Middle frontal gyrus (tissue), 1 donor: Measurements from ENCODE around the gene TNFRSF18.
"Not testable (repeated sequence)": the region's sequence is repeated elsewhere in the genome, so short reads cannot be mapped to it uniquely, and the experiment has no call there.

Source experiments
- DNase-seq: peaks from one replicate; pipeline ENCODE4 v3.0.0-alpha.2; 2015; ENCODE audit warnings: low spot score; ENCODE audit errors: extremely low spot score

The TNFRSF18 gene

GRCh38 chr1:1179346-1179982 is 26.9 kb downstream of the TNFRSF18 start:
- no peak for DNase-seq

- DNase-seq: no peak
These were observed 27.5 kb downstream of the TNFRSF18 start for GRCh38 chr1:1178794-1179331.

GRCh38 chr1:1177452-1178206 is 28.8 kb downstream of the TNFRSF18 start:
- no peak for DNase-seq

- DNase-seq: no peak
These were observed 29.5 kb downstream of the TNFRSF18 start for GRCh38 chr1:1176931-1177330.

GRCh38 chr1:1176063-1176761 is 30.2 kb downstream of the TNFRSF18 start:
- not testable (repeated sequence) for DNase-seq

GRCh38 chr1:1175221-1176062 is 30.9 kb downstream of the TNFRSF18 start:
- DNase-seq: no peak

GRCh38 chr1:1173793-1174415 is 32.5 kb downstream of the TNFRSF18 start, which contains the start of gene TTLL10:
TTLL10 (plus strand) TSS chr1:1173880; CDS start chr1:1179216, 5,336 bp downstream.
- DNase-seq: no peak

- no peak for DNase-seq
These were observed 33.2 kb downstream of the TNFRSF18 start for GRCh38 chr1:1173061-1173792.

- DNase-seq: no peak
These were observed 34.6 kb downstream of the TNFRSF18 start for GRCh38 chr1:1171546-1172340.

GRCh38 chr1:1171161-1171545 is 35.2 kb downstream of the TNFRSF18 start:
- DNase-seq: no peak

GRCh38 chr1:1170215-1171091 is 35.9 kb downstream of the TNFRSF18 start:
- no peak for DNase-seq

GRCh38 chr1:1169429-1170214 is 36.8 kb downstream of the TNFRSF18 start:
- DNase-seq: no peak

GRCh38 chr1:1168451-1169411 is 37.7 kb downstream of the TNFRSF18 start:
- no peak for DNase-seq

- DNase-seq: no peak
These were observed 38.4 kb downstream of the TNFRSF18 start for GRCh38 chr1:1167841-1168450.

- no peak for DNase-seq
These were observed 39.0 kb downstream of the TNFRSF18 start for GRCh38 chr1:1167398-1167821.
